Panc1 (cell line): ENCODE measurements around the gene SH3PXD2B.

Experiments
- CTCF ChIP-seq: fragments of 450-650 bp; IDR thresholded peaks from 2 replicates; pipeline ENCODE4 v1.5.1; 2017; ENCODE audit warnings: mild to moderate bottlenecking
- POLR2AphosphoS5 ChIP-seq: IDR thresholded peaks from 2 replicates; pipeline ENCODE4 v1.6.1; 2012; ENCODE audit warnings: mild to moderate bottlenecking, low read depth, low read length, moderate library complexity
- REST ChIP-seq, 2 experiments: IDR thresholded peaks; 2 replicates each; pipeline ENCODE4 v1.6.1; 2011 to 2012; ENCODE audit warnings: low read depth in 2 of 2, control low read depth in 1 of 2, low read length in 1 of 2, mild to moderate bottlenecking in 1 of 2, moderate library complexity in 1 of 2; ENCODE audit not compliant: insufficient read depth in 1 of 2
- TCF7L2 ChIP-seq: IDR thresholded peaks from 2 replicates; pipeline ENCODE4 v1.6.1; 2011; ENCODE audit warnings: mild to moderate bottlenecking, low read depth, low read length, inconsistent platforms

- TF ChIP-seq REST (IDR thresholded peaks at IDR 0.05; ENCODE audit: insufficient read depth in 1 of 2, low read depth in 2 of 2, low read length in 1 of 2) (no peak), CTCF (no peak), POLR2AphosphoS5 (no peak), TCF7L2 (no peak)
Observed at GRCh38 chr5:172433513-172433912, 20.8 kb downstream of the SH3PXD2B start.
